Natural killer cell (primary cell): ENCODE measurements around the gene PDCD6IP. TPM values are rescaled to one million over a fixed set of nuclear protein-coding genes. Genes with fewer than 3 reads are reported as not detected.
A peak's percentile ranks its signal among the peaks of the same experiment; 100 is the strongest.
"Not testable (repeated sequence)": the region's sequence is repeated elsewhere in the genome, so short reads cannot be mapped to it uniquely, and the experiment has no call there.

ENCODE experiments used
- ATAC-seq, 3 donors: fragments of 150-1000 bp in 2 of 3; fragments of 200-7000 bp in 1 of 3; cut with Tn5 transposase; 1 replicate in 1 of 3; 2 replicates in 2 of 3; pipeline ENCODE4 v1.10.0; 2021; ENCODE audit warnings: mild to moderate bottlenecking in 2 of 3, moderate library complexity in 2 of 3
- DNase-seq, 2 donors: peaks; one replicate each; pipeline versions ENCODE4 v3.0.0 to v3.0.0-alpha.2; 2013 to 2021; ENCODE audit warnings: mixed read lengths in 1 of 2
- H3K27ac ChIP-seq: one replicate; pipeline ENCODE4 v1.5.1; 2013; ENCODE audit warnings: mild to moderate bottlenecking, low read length
- H3K27me3 ChIP-seq: one replicate; pipeline ENCODE4 v1.6.1; 2013; ENCODE audit warnings: low read length; ENCODE audit not compliant: control insufficient read depth, insufficient read depth
- H3K36me3 ChIP-seq: one replicate; pipeline ENCODE4 v1.6.1; 2013; ENCODE audit warnings: low read length; ENCODE audit not compliant: control insufficient read depth, insufficient read depth
- H3K4me1 ChIP-seq: one replicate; pipeline ENCODE4 v1.6.1; 2013; ENCODE audit warnings: low read length; ENCODE audit not compliant: control insufficient read depth, insufficient read depth
- H3K4me3 ChIP-seq: one replicate; pipeline ENCODE4 v1.5.1; 2013; ENCODE audit warnings: low read length
- H3K9me3 ChIP-seq: one replicate; pipeline ENCODE4 v1.6.1; 2013; ENCODE audit warnings: low read length; ENCODE audit not compliant: control insufficient read depth, insufficient read depth
- H3K27ac Mint-ChIP-seq, 2 donors: one replicate each; pipeline ENCODE4 v1.8.0; 2022; ENCODE audit warnings: mild to moderate bottlenecking in 2 of 2, mixed read lengths in 2 of 2, moderate library complexity in 1 of 2
- H3K27me3 Mint-ChIP-seq, 2 donors: one replicate each; pipeline ENCODE4 v1.8.0; 2022; ENCODE audit warnings: low read depth in 2 of 2, mixed read lengths in 2 of 2
- H3K36me3 Mint-ChIP-seq: one replicate; pipeline ENCODE4 v1.8.0; 2022; ENCODE audit warnings: mixed read lengths
- H3K4me1 Mint-ChIP-seq, 2 donors: one replicate each; pipeline ENCODE4 v1.8.0; 2022; ENCODE audit warnings: mixed read lengths in 2 of 2
- H3K4me3 Mint-ChIP-seq: one replicate; pipeline ENCODE4 v1.8.0; 2022; ENCODE audit warnings: mild to moderate bottlenecking, moderate library complexity, mixed read lengths
- H3K9me3 Mint-ChIP-seq, 2 donors: one replicate each; pipeline ENCODE4 v1.8.0; 2022; ENCODE audit warnings: mixed read lengths in 2 of 2
- CTCF ChIP-seq: fragments of 200-600 bp; IDR thresholded peaks from one replicate; pipeline ENCODE4 v1.8.0; 2022; ENCODE audit warnings: antibody characterized with exemption
- WGBS: methylation state at CpG from one replicate; pipeline ENCODE4 v1.1.7; 2013; ENCODE audit warnings: missing lambda C conversion rate; ENCODE audit not compliant: insufficient coverage; 5-methylcytosine and 5-hydroxymethylcytosine counted together
- intact Hi-C: fragments of 100-400 bp; cut with micrococcal nuclease; formaldehyde crosslinking; loops from one replicate; pipeline ENCODE4 v1.14.2; 2022
- total RNA-seq, 4 donors: library from RNA; stranded (reverse); fragments of 120-200 nt in 1 of 4; gene quantifications; one replicate each; pipeline versions ENCODE4 v1.2.3 to v1.2.4, GENCODE V29; 2013 to 2022

Gene PDCD6IP
- total RNA-seq, 3 donors from 2014 or later (not counting 1 experiment from before 2014, with no cell fraction given) = 170 to 182 (median 179) TPM

GRCh38 chr3:33839283-33839682 lies 40.9 kb downstream of the PDCD6IP start:
- Histone ChIP-seq H3K4me1 (no peaks in the 10 kb centered on the region), H3K27ac (no peak overlapping the region), H3K27me3 (no peaks in the 10 kb centered on the region), H3K4me3 (no peak overlapping the region), H3K9me3 (no peaks in the 10 kb centered on the region), H3K36me3 (peaks cover 26% of the 10 kb centered on the region)
- DNase-seq = no peak
- Mint-ChIP-seq H3K36me3 (peaks cover 20% of the 10 kb centered on the region), H3K27ac (no peak overlapping the region), H3K9me3 (no peaks in the 10 kb centered on the region), H3K4me3 (no peak overlapping the region), H3K27me3 (no peaks in the 10 kb centered on the region), H3K4me1 (peaks cover under 1 to 6% of the 10 kb centered on the region in 2 donors)
- TF ChIP-seq CTCF = no peak
- intact Hi-C loops = no loop called here
- no peak for ATAC-seq
- WGBS = 100% methylated on average over 1 of the region's 3 CpGs

- peaks cover 20% of the 10 kb centered on the region for H3K36me3 Mint-ChIP-seq
Observed at GRCh38 chr3:33840179-33840578, 41.7 kb downstream of the PDCD6IP start.

DNA sequence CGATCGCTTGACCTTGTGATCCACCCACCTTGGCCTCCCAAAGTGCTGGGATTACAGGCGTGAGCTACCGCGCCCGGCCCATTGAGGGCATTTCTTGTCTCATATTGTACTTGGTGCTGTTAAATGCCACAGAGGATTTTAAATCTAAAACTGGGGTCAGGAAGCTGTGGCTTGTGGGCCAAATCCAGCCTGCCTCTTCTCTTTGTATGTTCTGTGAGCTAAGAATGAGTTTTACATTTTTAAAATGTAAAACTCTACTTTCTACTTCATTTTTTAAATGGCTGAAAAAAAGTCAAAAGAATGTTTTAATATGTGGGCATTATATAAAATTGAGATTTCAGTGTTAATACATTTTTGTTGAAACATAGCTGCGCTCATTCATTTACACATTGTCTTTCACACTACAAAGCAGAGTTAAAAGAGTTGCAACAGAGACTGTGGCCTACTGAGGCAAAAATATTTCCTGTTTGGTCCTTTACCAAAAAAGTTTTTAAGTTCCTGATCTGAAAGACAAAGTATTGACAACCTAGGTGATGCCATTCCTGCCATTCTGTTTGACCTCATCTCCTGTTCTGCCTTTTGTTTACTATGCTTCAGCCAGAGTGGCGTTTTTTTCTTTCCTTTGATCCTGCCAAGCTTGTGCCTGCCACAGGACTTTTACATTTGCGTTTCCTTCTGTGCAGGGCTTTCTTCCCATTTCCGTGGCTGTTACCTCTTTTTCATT lies 50.4 kb downstream of the PDCD6IP start:
- intact Hi-C loops = no loop called here
- peak in 1 of 2 donors; percentile 47 for DNase-seq

More at GRCh38 chr3:33840179-33840578, 41.7 kb downstream of the PDCD6IP start:
- Mint-ChIP-seq H3K27me3 (no peaks in the 10 kb centered on the region), H3K4me3 (no peak overlapping the region), H3K9me3 (no peaks in the 10 kb centered on the region), H3K4me1 (no peaks in the 10 kb centered on the region), H3K27ac (no peak overlapping the region)
- no peaks in the 10 kb centered on the region for H3K27me3 ChIP-seq
- no peaks in the 10 kb centered on the region for H3K9me3 ChIP-seq
- no peaks in the 10 kb centered on the region for H3K4me1 ChIP-seq
- H3K27ac ChIP-seq = no peak overlapping the region
- no peak for DNase-seq
- H3K36me3 ChIP-seq = peaks cover 25% of the 10 kb centered on the region
- intact Hi-C loops = no loop called here
- H3K4me3 ChIP-seq = no peak overlapping the region
- no peak for ATAC-seq
- 98% methylated on average over 2 of the region's 2 CpGs for WGBS
- TF ChIP-seq CTCF = no peak

DNA sequence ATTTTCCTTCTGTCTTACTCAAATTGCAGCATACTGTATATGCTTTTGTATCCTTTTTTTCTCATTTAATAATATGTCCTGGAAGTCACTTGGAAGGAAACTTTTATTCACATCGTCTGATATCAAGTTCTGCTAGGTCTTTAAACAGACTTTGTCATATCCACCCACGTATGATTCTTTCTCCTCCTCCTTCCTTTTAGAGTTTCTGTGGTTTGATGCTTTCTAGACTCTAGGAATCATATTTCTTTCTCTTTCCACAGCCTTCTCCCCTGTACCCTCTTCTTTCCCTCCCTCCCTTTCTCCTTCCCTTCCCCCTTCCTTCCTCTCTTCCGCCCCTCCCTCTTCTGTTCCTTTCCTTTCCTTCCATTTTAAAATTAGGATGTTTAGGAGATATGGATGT lies 52.2 kb downstream of the PDCD6IP start:
- H3K27me3 ChIP-seq, H3K4me3 ChIP-seq, H3K27me3 Mint-ChIP-seq, H3K9me3 ChIP-seq, H3K4me1 ChIP-seq, H3K9me3 Mint-ChIP-seq, H3K4me3 Mint-ChIP-seq, intact Hi-C loops, ATAC-seq, H3K27ac ChIP-seq, DNase-seq: not testable (repeated sequence)
- peaks cover 36% of the 10 kb centered on the region for H3K36me3 ChIP-seq
- peaks cover 30 to 40% of the 10 kb centered on the region in 2 donors for H3K4me1 Mint-ChIP-seq
- H3K36me3 Mint-ChIP-seq = peaks cover 20% of the 10 kb centered on the region
- H3K27ac Mint-ChIP-seq = peak overlapping the region in 1 of 2 donors; percentile 46
- WGBS = no CpG with 5 or more reads among the region's 3 CpGs

More for the DNA sequence above, 50.4 kb downstream of the PDCD6IP start:
- Histone ChIP-seq H3K4me1 (peaks cover 8% of the 10 kb centered on the region), H3K4me3 (no peak overlapping the region), H3K9me3 (no peaks in the 10 kb centered on the region), H3K27ac (peak overlapping the region; percentile 47), H3K36me3 (peaks cover 29% of the 10 kb centered on the region), H3K27me3 (no peaks in the 10 kb centered on the region)
- TF ChIP-seq CTCF = no peak
- Mint-ChIP-seq H3K36me3 (peaks cover 8% of the 10 kb centered on the region), H3K4me3 (peak overlapping the region; percentile 25), H3K9me3 (no peaks in the 10 kb centered on the region), H3K27me3 (no peaks in the 10 kb centered on the region), H3K4me1 (peaks cover 30 to 33% of the 10 kb centered on the region in 2 donors), H3K27ac (peak overlapping the region; percentile 72 to 79)
- 46% methylated on average over 9 of the region's 10 CpGs for WGBS
- peak; percentile 36 to 69 (median 48) for ATAC-seq

- H3K4me3 Mint-ChIP-seq, H3K9me3 ChIP-seq, H3K4me3 ChIP-seq, DNase-seq, H3K27ac ChIP-seq, H3K9me3 Mint-ChIP-seq, intact Hi-C loops, H3K27me3 Mint-ChIP-seq, H3K4me1 ChIP-seq, H3K27me3 ChIP-seq, ATAC-seq: not testable (repeated sequence)
- peaks cover 30% of the 10 kb centered on the region for H3K36me3 Mint-ChIP-seq
- H3K4me1 Mint-ChIP-seq = peaks cover 2 to 15% of the 10 kb centered on the region in 2 donors
- H3K36me3 ChIP-seq = peaks cover 41% of the 10 kb centered on the region
- H3K27ac Mint-ChIP-seq = peak overlapping the region; percentile 13 to 43
- WGBS = 33% methylated on average over 1 of the region's 1 CpG
Observed at GRCh38 chr3:33855407-33855806, 57.0 kb downstream of the PDCD6IP start.
